DOHH2 (cell line): ENCODE measurements around the gene GLI3.

Source experiments
- H3F3A ChIP-seq: fragments of 200-600 bp; sonication (generic), shearing (Covaris generic); 2 replicates; pipeline ENCODE4 v1.6.0; 2016; ENCODE audit warnings: antibody characterized with exemption, mild to moderate bottlenecking; ENCODE audit not compliant: control insufficient read depth, insufficient read depth
- H3K27ac ChIP-seq: fragments of 200-600 bp; sonication (generic); 2 replicates; pipeline ENCODE4 v1.5.1; 2014; ENCODE audit warnings: low read depth, mild to moderate bottlenecking, low read length, moderate library complexity
- H3K27me3 ChIP-seq: fragments of 200-600 bp; sonication (generic); 2 replicates; pipeline ENCODE4 v1.6.1; 2014; ENCODE audit warnings: mild to moderate bottlenecking, low read length, mixed read lengths; ENCODE audit not compliant: control insufficient read depth
- H3K36me3 ChIP-seq: fragments of 200-600 bp; sonication (generic); 2 replicates; pipeline ENCODE4 v1.6.1; 2014; ENCODE audit warnings: mild to moderate bottlenecking, low read length, moderate library complexity, mixed read lengths; ENCODE audit not compliant: control insufficient read depth
- H3K4me1 ChIP-seq: fragments of 200-600 bp; sonication (generic); 2 replicates; pipeline ENCODE4 v1.6.1; 2014; ENCODE audit warnings: mild to moderate bottlenecking, low read length, mixed read lengths; ENCODE audit not compliant: control insufficient read depth
- H3K4me2 ChIP-seq: fragments of 200-600 bp; sonication (generic); 2 replicates; pipeline ENCODE4 v1.6.0; 2014; ENCODE audit warnings: mild to moderate bottlenecking, low read length, moderate library complexity
- H3K4me3 ChIP-seq: fragments of 200-600 bp; sonication (generic); 2 replicates; pipeline ENCODE4 v1.5.1; 2014; ENCODE audit warnings: mild to moderate bottlenecking, low read length, mixed read lengths
- H3K79me2 ChIP-seq: fragments of 200-600 bp; sonication (generic); 2 replicates; pipeline ENCODE4 v1.6.1; 2014; ENCODE audit warnings: mild to moderate bottlenecking, low read length, mixed read lengths; ENCODE audit not compliant: control insufficient read depth
- H3K9me2 ChIP-seq: fragments of 200-600 bp; sonication (generic); replicated peaks from 2 replicates; pipeline ENCODE4 v1.6.1; 2014; ENCODE audit warnings: mild to moderate bottlenecking, low read length, mixed read lengths; ENCODE audit not compliant: control insufficient read depth
- H3K9me3 ChIP-seq: fragments of 200-600 bp; sonication (generic); 2 replicates; pipeline ENCODE4 v1.6.1; 2014; ENCODE audit warnings: antibody characterized with exemption, low read length, mixed read lengths; ENCODE audit not compliant: control insufficient read depth, insufficient read depth
- H4K20me1 ChIP-seq: fragments of 200-600 bp; sonication (generic); 2 replicates; pipeline ENCODE4 v1.6.0; 2014; ENCODE audit warnings: low read depth, mild to moderate bottlenecking, antibody characterized with exemption, low read length, moderate library complexity; ENCODE audit not compliant: control insufficient read depth, insufficient read depth
- CTCF ChIP-seq: fragments of 200-600 bp; sonication (generic); IDR thresholded peaks from one replicate; pipeline ENCODE4 v1.5.1; 2014; ENCODE audit warnings: antibody characterized with exemption, mild to moderate bottlenecking, low read depth, low read length; ENCODE audit not compliant: poor library complexity, severe bottlenecking
- EZH2phosphoT487 ChIP-seq: fragments of 200-600 bp; sonication (generic); IDR thresholded peaks from 2 replicates; pipeline ENCODE4 v1.6.1; 2017; ENCODE audit warnings: borderline replicate concordance, mild to moderate bottlenecking, antibody characterized with exemption, low read length, moderate library complexity, mixed read lengths

The GLI3 gene

GRCh38 chr7:41999736-42000283 is 237.2 kb downstream of the GLI3 start:
- no peaks in the 10 kb centered on the region for H3K79me2 ChIP-seq
- no peak for TF ChIP-seq CTCF
- TF ChIP-seq EZH2phosphoT487, result no peak
- no peak overlapping the region for H3K4me2 ChIP-seq

GRCh38 chr7:41998041-41998440 is 239.0 kb downstream of the GLI3 start:
- Histone ChIP-seq H3F3A (no peaks in the 10 kb centered on the region), H3K27ac (no peak overlapping the region), H3K9me2 (no peaks in the 10 kb centered on the region), H3K36me3 (no peaks in the 10 kb centered on the region), H4K20me1 (no peaks in the 10 kb centered on the region), H3K4me3 (no peak overlapping the region), H3K4me1 (peaks cover 5% of the 10 kb centered on the region; the same call in 1 of the 2 replicates), H3K9me3 (no peaks in the 10 kb centered on the region), H3K79me2 (no peaks in the 10 kb centered on the region), H3K4me2 (no peak overlapping the region), H3K27me3 (no peaks in the 10 kb centered on the region)
- no peak for TF ChIP-seq CTCF
- no peak for TF ChIP-seq EZH2phosphoT487

More at GRCh38 chr7:41999736-42000283, 237.2 kb downstream of the GLI3 start:
- Histone ChIP-seq H3K4me3 (no peak overlapping the region), H3F3A (no peaks in the 10 kb centered on the region), H3K36me3 (no peaks in the 10 kb centered on the region), H3K4me1 (peaks cover 5% of the 10 kb centered on the region; the same call in 1 of the 2 replicates), H3K27ac (no peak overlapping the region), H4K20me1 (no peaks in the 10 kb centered on the region), H3K27me3 (no peaks in the 10 kb centered on the region), H3K9me2 (no peaks in the 10 kb centered on the region), H3K9me3 (no peaks in the 10 kb centered on the region)

GRCh38 chr7:41997151-41997550 is 239.9 kb downstream of the GLI3 start:
- Histone ChIP-seq H3K9me3 (no peaks in the 10 kb centered on the region), H4K20me1 (no peaks in the 10 kb centered on the region), H3K27ac (no peak overlapping the region), H3F3A (no peaks in the 10 kb centered on the region), H3K4me2 (no peak overlapping the region), H3K4me3 (no peak overlapping the region), H3K4me1 (peaks cover 5% of the 10 kb centered on the region; the same call in 1 of the 2 replicates), H3K27me3 (no peaks in the 10 kb centered on the region), H3K9me2 (no peaks in the 10 kb centered on the region), H3K36me3 (no peaks in the 10 kb centered on the region), H3K79me2 (no peaks in the 10 kb centered on the region)
- TF ChIP-seq EZH2phosphoT487, result no peak
- TF ChIP-seq CTCF, result no peak
